HEK293T (cell line): ENCODE results near the gene PIN4.

Experiments used
- CTCF ChIA-PET: fragments of 350-600 bp; formaldehyde crosslinking; extraction: SDS; loops from one replicate; lab custom pipeline; 2021; ENCODE audit warnings: antibody characterized with exemption, inconsistent platforms; lab: Yijun Ruan, JAX
- POLR2A ChIA-PET: fragments of 350-600 bp; formaldehyde crosslinking; extraction: SDS; loops from one replicate; lab custom pipeline; 2020; ENCODE audit warnings: antibody characterized with exemption, inconsistent platforms; lab: Yijun Ruan, JAX
- DNase-seq: peaks from one replicate; pipeline ENCODE4 v3.0.0; 2012; ENCODE audit warnings: mixed read lengths; ENCODE audit errors: extremely low spot score
- CTBP1 ChIP-seq: fragments of 450-650 bp; IDR thresholded peaks from 2 replicates; pipeline ENCODE4 v1.6.1; 2016; ENCODE audit warnings: borderline replicate concordance
- FOXA1 ChIP-seq: fragments of 450-650 bp; IDR thresholded peaks from 2 replicates; pipeline ENCODE4 v1.6.1; 2016; ENCODE audit warnings: mild to moderate bottlenecking
- FOXM1 ChIP-seq: fragments of 450-650 bp; IDR thresholded peaks from 2 replicates; pipeline ENCODE4 v1.6.1; 2017; ENCODE audit warnings: mild to moderate bottlenecking, borderline replicate concordance
- HDGF ChIP-seq: fragments of 450-650 bp; IDR thresholded peaks from 2 replicates; pipeline ENCODE4 v1.6.1; 2017; ENCODE audit warnings: antibody characterized with exemption, borderline replicate concordance
- PKNOX1 ChIP-seq: fragments of 450-650 bp; IDR thresholded peaks from 2 replicates; pipeline ENCODE4 v1.6.1; 2016
- SP1 ChIP-seq: fragments of 450-650 bp; IDR thresholded peaks from 2 replicates; pipeline ENCODE4 v1.6.1; 2017
- SUZ12 ChIP-seq: fragments of 450-650 bp; IDR thresholded peaks from 2 replicates; pipeline ENCODE4 v1.6.1; 2016; ENCODE audit warnings: mild to moderate bottlenecking
- TARDBP ChIP-seq: fragments of 450-650 bp; IDR thresholded peaks from 2 replicates; pipeline ENCODE4 v1.6.1; 2016
- ZNF384 ChIP-seq: fragments of 450-650 bp; IDR thresholded peaks from 2 replicates; pipeline ENCODE4 v1.6.1; 2016

Gene PIN4

GRCh38 chrX:72247206-72247942 is 65.8 kb downstream of the PIN4 start:
- POLR2A ChIA-PET, result interaction anchor here (0.6 to 6.6 kb wide), 3 partner anchors 9 to 29 kb away, joined by 3 to 37 read pairs (median 11); partner anchors contain the start of genes ERCC6L and RPS4X
- CTCF ChIA-PET, result interaction anchor here (0.6 to 1.1 kb wide), 2 partner anchors 9 to 308 kb away, joined by 3 read pairs; no protein-coding TSS in a partner anchor

More at GRCh38 chrX:72247206-72247942, 65.8 kb downstream of the PIN4 start:
- TF ChIP-seq ZNF384 (no peak), TARDBP (no peak), FOXA1 (no peak), FOXM1 (no peak), HDGF (no peak), PKNOX1 (no peak), SUZ12 (no peak), SP1 (no peak), CTBP1 (no peak)
- DNase-seq, result no peak
